HepG2 (cell line): ENCODE data around the gene HRH3. TPM values are rescaled to one million over a fixed set of nuclear protein-coding genes. Genes with fewer than 3 reads are reported as not detected.

Source experiments
- ATAC-seq: fragments of 200-7000 bp; cut with Tn5 transposase; 3 replicates; pipeline ENCODE4 v1.9.1; 2020; ENCODE audit warnings: mild to moderate bottlenecking, moderate library complexity
- BruUV-seq: library from RNA; stranded (reverse); fragments of 400-500 nt; replicated peaks from 2 replicates; lab custom pipeline; 2021; lab: Mats Ljungman, UMichigan
- CTCF ChIA-PET: fragments of 300-600 bp; formaldehyde crosslinking; extraction: SDS; loops from one replicate; lab custom pipeline; 2021; ENCODE audit warnings: low total read pairs, inconsistent platforms, low intra/inter-chr PET ratio; lab: Yijun Ruan, JAX
- POLR2A ChIA-PET: fragments of 350-600 bp; sonication (Branson Sonifier 250); formaldehyde crosslinking; loops from one replicate; lab custom pipeline; 2020; ENCODE audit warnings: antibody characterized with exemption, inconsistent platforms; lab: Yijun Ruan, JAX
- DNase-seq: peaks from one replicate; pipeline ENCODE4 v3.0.0-alpha.2; 2015; ENCODE audit warnings: low spot score
- FAIRE-seq: peaks from 3 replicates; lab custom pipeline; 2011; peaks lifted over from hg19 to GRCh38; lab: Jason Lieb, UNC
- H2AFZ ChIP-seq: one replicate; pipeline ENCODE4 v1.6.1; 2011; ENCODE audit warnings: low read length, inconsistent platforms
- H3K27ac ChIP-seq: fragments of 300-600 bp; 3 replicates; pipeline ENCODE4 v1.8.0; 2011; ENCODE audit warnings: mixed run types, mild to moderate bottlenecking, mixed read lengths, low read length, inconsistent platforms; ENCODE audit not compliant: insufficient read depth; ENCODE audit errors: extremely low read length
- H3K27me3 ChIP-seq, 2 experiments: fragments of 200-600 bp in 1 of 2; 2 replicates in 1 of 2; 3 replicates in 1 of 2; pipeline versions ENCODE4 v1.6.0 to v1.8.0; 2011; ENCODE audit warnings: low read length in 2 of 2, mild to moderate bottlenecking in 2 of 2, moderate library complexity in 2 of 2, inconsistent platforms in 1 of 2; ENCODE audit not compliant: insufficient read depth in 2 of 2, control insufficient read depth in 1 of 2
- H3K36me3 ChIP-seq, 2 experiments: fragments of 200-600 bp in 1 of 2; replicated peaks in 1 of 2; 2 replicates in 1 of 2; 3 replicates in 1 of 2; pipeline versions ENCODE4 v1.5.1 to v1.8.0; 2011; ENCODE audit warnings: low read length in 2 of 2, inconsistent platforms in 1 of 2; ENCODE audit not compliant: insufficient read depth in 2 of 2, control insufficient read depth in 1 of 2
- H3K4me1 ChIP-seq: 2 replicates; pipeline ENCODE4 v1.5.1; 2012; ENCODE audit warnings: low read length, inconsistent platforms; ENCODE audit not compliant: insufficient read depth
- H3K4me2 ChIP-seq: 2 replicates; pipeline ENCODE4 v1.6.0; 2011; ENCODE audit warnings: low read depth, low read length, inconsistent platforms
- H3K4me3 ChIP-seq, 3 experiments: fragments of 200-600 bp in 1 of 3; sonication (generic), shearing (Covaris generic) in 1 of 3; replicated peaks in 1 of 3; 2 replicates each; pipeline ENCODE4 v1.5.1; 2011 to 2016; ENCODE audit warnings: low read length in 3 of 3, inconsistent platforms in 2 of 3, low read depth in 2 of 3, mild to moderate bottlenecking in 2 of 3, control low read depth in 1 of 3, mixed read lengths in 1 of 3; ENCODE audit not compliant: insufficient read depth in 1 of 3
- H3K79me2 ChIP-seq: one replicate; pipeline ENCODE4 v1.6.1; 2011; ENCODE audit warnings: low read length, inconsistent platforms; ENCODE audit not compliant: insufficient read depth
- H3K9ac ChIP-seq: 2 replicates; pipeline ENCODE4 v1.6.0; 2011; ENCODE audit warnings: mild to moderate bottlenecking, low read depth, low read length, inconsistent platforms; ENCODE audit not compliant: insufficient read depth
- H3K9me3 ChIP-seq: 2 replicates; pipeline ENCODE4 v1.5.1; 2012; ENCODE audit warnings: mild to moderate bottlenecking, low read length
- H4K20me1 ChIP-seq: 2 replicates; pipeline ENCODE4 v1.6.0; 2011; ENCODE audit warnings: inconsistent platforms, mild to moderate bottlenecking, low read length, moderate library complexity; ENCODE audit not compliant: insufficient read depth
- AGO2 ChIP-seq: fragments of 200-400 bp; formaldehyde crosslinking; optimal IDR thresholded peaks from 2 replicates; pipeline ENCODE3; 2017; ENCODE audit warnings: mild to moderate bottlenecking, low read depth, low read length, moderate library complexity
- CEBPB ChIP-seq: IDR thresholded peaks from 2 replicates; pipeline ENCODE4 v1.6.1; 2011; ENCODE audit warnings: low read depth, low read length, improper control_type of control experiment, borderline replicate concordance
- CEBPG ChIP-seq: IDR thresholded peaks from 2 replicates; pipeline ENCODE4 v1.6.1; 2016
- GZF1 ChIP-seq: sonication (generic); formaldehyde crosslinking; IDR thresholded peaks from 2 replicates; pipeline ENCODE4 v1.5.1; 2020; ENCODE audit warnings: mild to moderate bottlenecking, missing genetic modification reagents
- HNRNPLL ChIP-seq: fragments of 200-400 bp; formaldehyde crosslinking; IDR thresholded peaks from 2 replicates; pipeline ENCODE4 v1.6.1; 2017; ENCODE audit warnings: mild to moderate bottlenecking, low read depth, low read length; ENCODE audit not compliant: poor library complexity, severe bottlenecking
- HOXA3 ChIP-seq: sonication (generic); formaldehyde crosslinking; IDR thresholded peaks from 2 replicates; pipeline ENCODE4 v1.5.0; 2020; ENCODE audit warnings: missing genetic modification reagents
- HOXA9 ChIP-seq: sonication (generic); formaldehyde crosslinking; IDR thresholded peaks from 2 replicates; pipeline ENCODE4 v1.8.1; 2022; ENCODE audit warnings: missing genetic modification reagents, mild to moderate bottlenecking, moderate library complexity, borderline replicate concordance
- JUNB ChIP-seq: sonication (generic); formaldehyde crosslinking; IDR thresholded peaks from 2 replicates; pipeline ENCODE4 v1.8.0; 2022; ENCODE audit warnings: missing genetic modification reagents, mild to moderate bottlenecking, borderline replicate concordance
- RARA ChIP-seq: IDR thresholded peaks from 2 replicates; pipeline ENCODE4 v1.6.1; 2016; ENCODE audit warnings: missing genetic modification reagents, missing compliant biosample characterization
- RBM22 ChIP-seq: fragments of 200-400 bp; formaldehyde crosslinking; optimal IDR thresholded peaks from 2 replicates; pipeline ENCODE3; 2017; ENCODE audit warnings: mild to moderate bottlenecking, low read length, moderate library complexity
- REXO4 ChIP-seq: sonication (generic); formaldehyde crosslinking; IDR thresholded peaks from 2 replicates; pipeline ENCODE4 v1.8.0; 2022; ENCODE audit warnings: missing genetic modification reagents, mild to moderate bottlenecking, borderline replicate concordance
- RFXANK ChIP-seq: IDR thresholded peaks from 2 replicates; pipeline ENCODE4 v1.6.1; 2016
- ZBTB38 ChIP-seq: sonication (generic); formaldehyde crosslinking; IDR thresholded peaks from 2 replicates; pipeline ENCODE4 v1.5.1; 2020; ENCODE audit warnings: mild to moderate bottlenecking, missing genetic modification reagents
- ZNF235 ChIP-seq: sonication (generic); formaldehyde crosslinking; IDR thresholded peaks from 2 replicates; pipeline ENCODE4 v1.8.1; 2023; ENCODE audit warnings: mild to moderate bottlenecking, missing genetic modification reagents, borderline replicate concordance
- ZNF33B ChIP-seq: sonication (generic); formaldehyde crosslinking; IDR thresholded peaks from 2 replicates; pipeline ENCODE4 v1.5.1; 2020; ENCODE audit warnings: mild to moderate bottlenecking, missing genetic modification reagents
- ZNF431 ChIP-seq: sonication (generic); formaldehyde crosslinking; IDR thresholded peaks from 2 replicates; pipeline ENCODE4 v1.9.0; 2022; ENCODE audit warnings: missing genetic modification reagents, low read depth, mild to moderate bottlenecking, borderline replicate concordance
- ZNF577 ChIP-seq: sonication (generic); formaldehyde crosslinking; IDR thresholded peaks from 2 replicates; pipeline ENCODE4 v1.4.0; 2020; ENCODE audit warnings: mild to moderate bottlenecking, low read depth, missing genetic modification reagents, borderline replicate concordance
- ZNF768 ChIP-seq: sonication (generic); formaldehyde crosslinking; IDR thresholded peaks from 2 replicates; pipeline ENCODE4 v1.4.0; 2020; ENCODE audit warnings: missing genetic modification reagents
- ZNF781 ChIP-seq: sonication (generic); formaldehyde crosslinking; IDR thresholded peaks from 2 replicates; pipeline ENCODE4 v1.5.1; 2020; ENCODE audit warnings: borderline replicate concordance, mild to moderate bottlenecking, missing genetic modification reagents; ENCODE audit errors: not compliant biosample characterization
- ZSCAN25 ChIP-seq: sonication (generic); formaldehyde crosslinking; IDR thresholded peaks from 2 replicates; pipeline ENCODE4 v1.8.0; 2022; ENCODE audit warnings: mild to moderate bottlenecking, missing genetic modification reagents
- WGBS: methylation state at CpG from one replicate; pipeline ENCODE4 v1.1.6; 2017; ENCODE audit warnings: low lambda C conversion rate; 5-methylcytosine and 5-hydroxymethylcytosine counted together
- in situ Hi-C: cut with HindIII; loops from 2 replicates; pipeline ENCODE4 v1.10.0; 2017; ENCODE audit warnings: low pct_unique_long_range_greater_than_20kb; ENCODE audit not compliant: extremely low pct_ligation_motif_present
- intact Hi-C: fragments of 100-400 bp; cut with micrococcal nuclease; formaldehyde crosslinking; loops from one replicate; pipeline ENCODE4 v1.10.0; 2022; ENCODE audit not compliant: unreplicated experiment
- polyA plus RNA-seq, 8 experiments: library from polyadenylated mRNA; depleted of rRNA in 3 of 8; stranded (reverse) in 7 of 8; unstranded in 1 of 8; fragments of >200 nt; fragmentation: Illumina TruSeq in 4 of 8; extraction: Trizol in 4 of 8; gene quantifications; 2 replicates each; pipeline versions ENCODE4 v1.2.1 to v1.2.3, GENCODE V29; 2011 to 2016; ENCODE audit warnings: low read depth in 4 of 8, missing spikeins in 1 of 8, mixed read lengths in 1 of 8; ENCODE audit not compliant: insufficient read depth in 1 of 8
- total RNA-seq, 5 experiments: library from RNA; depleted of rRNA; stranded (reverse); fragments of >200 nt; fragmentation: Illumina TruSeq; extraction: Trizol; gene quantifications; 2 replicates each; pipeline ENCODE4 v1.2.3, GENCODE V29; 2016; ENCODE audit warnings: low read depth in 1 of 5

The HRH3 gene
- total and polyA plus RNA-seq, 2 of the 13 experiments (the other 11 are each of a cell fraction or from before 2014, with no cell fraction given) = 0.18 TPM; not detected in 1

- H3K4me3 ChIP-seq = no peak overlapping the region
- no peak for DNase-seq
- no peak for ATAC-seq
- H3K4me2 ChIP-seq = no peak overlapping the region
- ChIA-PET POLR2A (no interaction called here), CTCF (no interaction called here)
- H4K20me1 ChIP-seq = no peaks in the 10 kb centered on the region
- no peak overlapping the region for H3K9ac ChIP-seq
- WGBS = 98% methylated on average over 25 of the region's 25 CpGs
- BruUV-seq = TSS peak; percentile 30
- H3K9me3 ChIP-seq = no peaks in the 10 kb centered on the region
- H3K27ac ChIP-seq = no peak overlapping the region
- peak; percentile 48; the same call in 1 of the 2 replicates for TF ChIP-seq HOXA3 (CRISPR knock-in tag)
- no peak for TF ChIP-seq ZNF33B
- TF ChIP-seq ZSCAN25 (CRISPR knock-in tag) = no peak
- TF ChIP-seq HOXA9 (CRISPR knock-in tag) = no peak
- peak; percentile 99 for TF ChIP-seq CEBPB
- TF ChIP-seq RARA (CRISPR knock-in tag) = no peak
- no peak for TF ChIP-seq RFXANK
- peak; percentile 35; the same call in 1 of the 2 replicates for TF ChIP-seq ZNF768 (CRISPR knock-in tag)
- TF ChIP-seq GZF1 (CRISPR knock-in tag) = no peak
- no peak for TF ChIP-seq ZNF781 (CRISPR knock-in tag)
- peak; percentile 38 for TF ChIP-seq RBM22
- TF ChIP-seq ZNF431 (CRISPR knock-in tag) = no peak
- TF ChIP-seq AGO2 = peak; percentile 80
- TF ChIP-seq HNRNPLL = peak; percentile 21
- no peak for TF ChIP-seq ZBTB38 (CRISPR knock-in tag)
- TF ChIP-seq ZNF235 (CRISPR knock-in tag) = no peak
- TF ChIP-seq REXO4 (CRISPR knock-in tag) = no peak
- no peak for TF ChIP-seq ZNF577 (CRISPR knock-in tag)
- no peak for TF ChIP-seq JUNB
- TF ChIP-seq CEBPG (CRISPR knock-in tag) = peak; percentile 88
- no peak for FAIRE-seq
- in situ Hi-C loops = no loop called here
- H2AFZ ChIP-seq = no peak overlapping the region
- intact Hi-C loops = no loop called here
- no peaks in the 10 kb centered on the region for H3K4me1 ChIP-seq
- H3K79me2 ChIP-seq = no peaks in the 10 kb centered on the region
- H3K36me3 ChIP-seq = peaks cover 62 to 81% of the 10 kb centered on the region in 2 experiments; a peak in 4 of 5 replicates
- H3K27me3 ChIP-seq = no peaks in the 10 kb centered on the region
Observed at GRCh38 chr20:62165762-62166399, 54.2 kb downstream of the HRH3 start.

Other genes with a start within 250 kb of the HRH3 start
- gene TAF4, start 154.4 kb downstream of the HRH3 start, total RNA-seq (2016; rRNA removed; fragmentation: Illumina TruSeq; extraction: Trizol) = 12.0 and 12.2 TPM in 2 replicates
- 5.9 and 6.6 TPM in 2 replicates for gene TAF4, start 154.4 kb downstream of the HRH3 start, polyA plus RNA-seq (2011; rRNA removed)
- 77.7 and 79.2 TPM in 2 replicates for gene LSM14B, start 97.8 kb downstream of the HRH3 start, total RNA-seq (2016; rRNA removed; fragmentation: Illumina TruSeq; extraction: Trizol)
- 43.3 and 50.4 TPM in 2 replicates for gene LSM14B, start 97.8 kb downstream of the HRH3 start, polyA plus RNA-seq (2011; rRNA removed)
- 531 and 639 TPM in 2 replicates for gene PSMA7, start 76.9 kb downstream of the HRH3 start, total RNA-seq (2016; rRNA removed; fragmentation: Illumina TruSeq; extraction: Trizol)
- 571 and 631 TPM in 2 replicates for gene PSMA7, start 76.9 kb downstream of the HRH3 start, polyA plus RNA-seq (2011; rRNA removed)
- 15.3 and 17.8 TPM in 2 replicates for gene SS18L1, start 76.5 kb downstream of the HRH3 start, total RNA-seq (2016; rRNA removed; fragmentation: Illumina TruSeq; extraction: Trizol)
- gene SS18L1, start 76.5 kb downstream of the HRH3 start, polyA plus RNA-seq (2011; rRNA removed) = 27.6 and 32.0 TPM in 2 replicates
- 31.3 and 37.8 TPM in 2 replicates for gene MTG2, start 37.2 kb downstream of the HRH3 start, total RNA-seq (2016; rRNA removed; fragmentation: Illumina TruSeq; extraction: Trizol)
- gene MTG2, start 37.2 kb downstream of the HRH3 start, polyA plus RNA-seq (2011; rRNA removed) = 20.4 and 22.5 TPM in 2 replicates
- gene OSBPL2, start 18.2 kb upstream of the HRH3 start, total RNA-seq (2016; rRNA removed; fragmentation: Illumina TruSeq; extraction: Trizol) = 37.4 and 41.5 TPM in 2 replicates
- 18.5 and 20.5 TPM in 2 replicates for gene OSBPL2, start 18.2 kb upstream of the HRH3 start, polyA plus RNA-seq (2011; rRNA removed)
- 143 and 154 TPM in 2 replicates for gene ADRM1, start 82.7 kb upstream of the HRH3 start, total RNA-seq (2016; rRNA removed; fragmentation: Illumina TruSeq; extraction: Trizol)
- gene ADRM1, start 82.7 kb upstream of the HRH3 start, polyA plus RNA-seq (2011; rRNA removed) = 92.9 and 106 TPM in 2 replicates
- 28.5 and 44.7 TPM in 2 replicates for gene LAMA5, start 147.0 kb upstream of the HRH3 start, total RNA-seq (2016; rRNA removed; fragmentation: Illumina TruSeq; extraction: Trizol)
- gene LAMA5, start 147.0 kb upstream of the HRH3 start, polyA plus RNA-seq (2011; rRNA removed) = 21.0 and 22.7 TPM in 2 replicates
- gene RPS21, start 166.8 kb upstream of the HRH3 start, total RNA-seq (2016; rRNA removed; fragmentation: Illumina TruSeq; extraction: Trizol) = 2,584 and 2,647 TPM in 2 replicates
- 9,925 and 11,063 TPM in 2 replicates for gene RPS21, start 166.8 kb upstream of the HRH3 start, polyA plus RNA-seq (2011; rRNA removed)
- gene CABLES2, start 187.0 kb upstream of the HRH3 start, total RNA-seq (2016; rRNA removed; fragmentation: Illumina TruSeq; extraction: Trizol) = 9.7 and 10.2 TPM in 2 replicates
- gene CABLES2, start 187.0 kb upstream of the HRH3 start, polyA plus RNA-seq (2011; rRNA removed) = 5.2 and 5.9 TPM in 2 replicates
- gene RBBP8NL, start 207.3 kb upstream of the HRH3 start, total RNA-seq (2016; rRNA removed; fragmentation: Illumina TruSeq; extraction: Trizol) = 0.46 and 0.86 TPM in 2 replicates
- 0.69 and 0.82 TPM in 2 replicates for gene RBBP8NL, start 207.3 kb upstream of the HRH3 start, polyA plus RNA-seq (2011; rRNA removed)